ENCODE data around the gene FBXO7.

GRCh38 chr22:32542677-32543357 is 68.2 kb downstream of the FBXO7 start:
- no peak for TF ChIP-seq ELK1 (IDR thresholded peaks at IDR 0.05; ENCODE audit: borderline replicate concordance, low read depth, low read length)
- TF ChIP-seq, protein P1, sequence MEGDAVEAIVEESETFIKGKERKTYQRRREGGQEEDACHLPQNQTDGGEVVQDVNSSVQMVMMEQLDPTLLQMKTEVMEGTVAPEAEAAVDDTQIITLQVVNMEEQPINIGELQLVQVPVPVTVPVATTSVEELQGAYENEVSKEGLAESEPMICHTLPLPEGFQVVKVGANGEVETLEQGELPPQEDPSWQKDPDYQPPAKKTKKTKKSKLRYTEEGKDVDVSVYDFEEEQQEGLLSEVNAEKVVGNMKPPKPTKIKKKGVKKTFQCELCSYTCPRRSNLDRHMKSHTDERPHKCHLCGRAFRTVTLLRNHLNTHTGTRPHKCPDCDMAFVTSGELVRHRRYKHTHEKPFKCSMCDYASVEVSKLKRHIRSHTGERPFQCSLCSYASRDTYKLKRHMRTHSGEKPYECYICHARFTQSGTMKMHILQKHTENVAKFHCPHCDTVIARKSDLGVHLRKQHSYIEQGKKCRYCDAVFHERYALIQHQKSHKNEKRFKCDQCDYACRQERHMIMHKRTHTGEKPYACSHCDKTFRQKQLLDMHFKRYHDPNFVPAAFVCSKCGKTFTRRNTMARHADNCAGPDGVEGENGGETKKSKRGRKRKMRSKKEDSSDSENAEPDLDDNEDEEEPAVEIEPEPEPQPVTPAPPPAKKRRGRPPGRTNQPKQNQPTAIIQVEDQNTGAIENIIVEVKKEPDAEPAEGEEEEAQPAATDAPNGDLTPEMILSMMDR (conservative IDR thresholded peaks at IDR 0.05; ENCODE audit: low read depth, low read length) = no peak
- no peak for TF ChIP-seq MXI1 (IDR thresholded peaks at IDR 0.05; ENCODE audit: borderline replicate concordance, low read depth, low read length)
- no peak for TF ChIP-seq POLR2A (IDR thresholded peaks at IDR 0.05; ENCODE audit: low read depth, low read length)
- TF ChIP-seq FOS (IDR thresholded peaks at IDR 0.05; ENCODE audit: low read depth, low read length) = no peak
- TF ChIP-seq, protein P2, sequence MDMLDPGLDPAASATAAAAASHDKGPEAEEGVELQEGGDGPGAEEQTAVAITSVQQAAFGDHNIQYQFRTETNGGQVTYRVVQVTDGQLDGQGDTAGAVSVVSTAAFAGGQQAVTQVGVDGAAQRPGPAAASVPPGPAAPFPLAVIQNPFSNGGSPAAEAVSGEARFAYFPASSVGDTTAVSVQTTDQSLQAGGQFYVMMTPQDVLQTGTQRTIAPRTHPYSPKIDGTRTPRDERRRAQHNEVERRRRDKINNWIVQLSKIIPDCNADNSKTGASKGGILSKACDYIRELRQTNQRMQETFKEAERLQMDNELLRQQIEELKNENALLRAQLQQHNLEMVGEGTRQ (IDR thresholded peaks at IDR 0.05; ENCODE audit: low read depth, low read length) = no peak
- no peak for TF ChIP-seq CHD1 (IDR thresholded peaks at IDR 0.05; ENCODE audit: low read depth, low read length)
